ENCODE results near the gene HIGD2B.
A peak's percentile ranks its signal among the peaks of the same experiment; 100 is the strongest.
"Not testable (repeated sequence)": the region's sequence is repeated elsewhere in the genome, so short reads cannot be mapped to it uniquely, and the experiment has no call there.

Gene HIGD2B

DNA sequence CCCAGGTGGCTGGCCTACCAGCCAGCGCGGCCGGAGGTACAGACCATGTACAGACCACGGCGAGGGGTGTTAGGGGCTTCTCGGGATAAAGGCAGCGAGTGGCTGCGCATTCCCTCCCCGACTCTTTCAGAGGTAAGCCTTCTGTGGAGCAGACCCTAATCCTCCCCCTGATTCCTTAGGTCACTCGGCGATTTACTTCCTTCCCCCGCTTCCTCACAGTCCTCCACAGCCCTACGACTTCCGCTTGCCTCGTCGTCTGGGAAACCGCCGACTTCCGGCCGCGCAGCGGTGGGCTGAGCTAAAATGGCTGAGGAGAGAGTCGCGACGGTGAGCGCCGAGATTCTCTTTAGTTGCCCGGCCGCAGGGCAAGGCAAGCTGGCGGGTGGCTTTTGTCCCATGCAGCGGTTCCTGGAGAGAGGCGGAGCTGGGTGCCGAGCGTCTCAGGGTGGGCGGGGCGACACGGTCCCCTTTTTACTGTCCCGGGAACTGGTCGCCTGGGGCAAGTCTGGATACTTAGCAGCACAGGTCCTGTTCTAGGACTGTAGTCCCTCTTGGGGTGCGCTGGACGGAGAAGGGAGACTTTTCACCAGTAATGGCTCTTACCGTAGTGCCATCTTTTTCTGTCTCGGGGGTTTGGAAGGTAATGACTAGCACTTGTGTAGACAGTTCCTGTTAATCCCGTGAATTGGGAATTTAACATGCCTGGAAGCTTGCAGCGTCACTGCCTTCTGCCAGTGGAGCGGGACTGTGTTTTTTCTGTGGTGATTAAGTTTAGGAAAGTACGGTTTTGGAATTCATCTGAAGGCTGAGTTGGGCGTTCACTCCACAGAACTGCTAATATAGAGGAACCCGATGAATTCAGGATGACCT is at the start of gene HIGD2B, which contains the start of gene BBS4:
TSS of gene HIGD2B (minus strand) at position 258 of the 870 bp plus-strand sequence. CDS start 9,808 bp downstream, outside the sequence.
TSS of gene BBS4 (plus strand) at position 283 of the 870 bp plus-strand sequence. CDS start at position 304, 21 bp downstream.
- DNase-seq: no peak

DNA sequence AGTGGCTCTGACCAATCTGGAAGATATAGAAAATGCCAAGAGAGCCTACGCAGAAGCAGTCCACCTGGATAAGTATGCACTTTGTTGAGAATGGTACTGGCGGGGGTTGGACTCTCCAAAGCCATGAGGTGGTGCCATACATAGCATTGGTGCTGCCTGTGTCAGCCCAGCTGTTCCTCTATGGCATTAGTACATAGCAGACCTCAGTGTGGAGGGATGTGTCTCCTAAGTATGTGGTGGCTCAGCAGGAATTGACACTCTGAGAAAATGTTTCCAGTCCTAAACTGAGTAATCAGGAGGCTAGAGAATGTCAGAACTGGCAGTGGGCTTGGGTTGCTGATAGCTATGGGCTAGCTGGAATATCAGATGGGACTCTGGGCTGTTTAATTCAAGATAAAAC is 49.1 kb upstream of the HIGD2B start:
- no peak for DNase-seq

DNA sequence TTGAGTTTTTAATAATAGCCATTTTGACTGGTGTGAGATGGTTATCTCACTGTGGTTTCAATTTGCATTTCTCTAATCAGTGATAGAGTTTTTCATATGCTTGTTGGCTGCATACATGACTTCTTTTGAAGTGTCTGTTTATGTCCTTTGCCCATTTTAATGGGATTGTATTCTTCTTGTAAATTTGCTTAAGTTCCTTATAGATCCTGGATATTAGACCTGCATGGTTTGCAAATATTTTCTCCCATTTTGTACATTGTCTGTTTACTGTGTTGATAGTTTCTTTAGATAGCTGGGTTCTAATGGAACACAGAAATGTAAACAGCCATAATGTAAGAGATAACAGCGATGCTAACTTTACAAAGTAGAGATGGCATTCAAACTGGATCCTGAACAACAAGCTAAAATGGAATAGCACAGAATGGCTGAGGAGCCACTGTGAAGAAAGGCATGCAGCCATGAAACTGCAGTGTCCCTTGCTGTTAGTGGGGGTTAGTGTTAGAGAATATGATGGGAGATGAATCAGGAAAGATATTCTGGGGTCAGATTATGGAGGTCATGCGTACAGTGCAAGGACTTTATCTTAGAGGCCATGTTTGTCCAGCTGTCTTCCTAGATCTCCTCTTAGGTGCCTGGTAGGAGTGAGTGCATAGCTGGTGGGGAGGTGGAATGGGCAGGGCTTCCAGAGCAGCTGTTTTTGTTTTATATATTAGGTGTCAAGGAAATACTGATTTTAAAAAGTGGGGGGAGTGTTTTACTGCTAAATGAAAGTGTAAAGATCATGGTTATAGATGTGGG is 48.2 kb upstream of the HIGD2B start:
- no peak for DNase-seq

DNA sequence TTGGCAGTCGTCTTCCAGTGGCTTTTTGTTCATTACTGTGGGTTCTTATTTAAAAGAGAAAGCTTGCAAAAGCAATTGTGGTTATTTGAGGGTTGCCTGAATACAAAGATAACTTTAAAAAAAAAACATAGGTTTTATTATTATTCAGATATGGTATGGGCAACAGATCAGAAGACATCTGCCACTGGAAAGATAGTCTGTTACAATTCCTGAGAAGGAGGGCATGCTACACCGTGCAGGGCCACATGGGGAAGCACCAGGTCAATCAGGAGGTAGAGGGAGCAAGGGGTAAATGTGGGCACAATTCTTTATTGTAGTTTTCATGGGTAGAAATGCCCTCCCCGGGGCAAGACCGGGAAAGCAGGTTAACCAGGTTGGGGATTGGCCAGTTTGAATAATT is 46.5 kb upstream of the HIGD2B start:
- DNase-seq: no peak

- no peak for DNase-seq
Measured at GRCh38 chr15:72732086-72732485, 46.1 kb upstream of the HIGD2B start.

DNA sequence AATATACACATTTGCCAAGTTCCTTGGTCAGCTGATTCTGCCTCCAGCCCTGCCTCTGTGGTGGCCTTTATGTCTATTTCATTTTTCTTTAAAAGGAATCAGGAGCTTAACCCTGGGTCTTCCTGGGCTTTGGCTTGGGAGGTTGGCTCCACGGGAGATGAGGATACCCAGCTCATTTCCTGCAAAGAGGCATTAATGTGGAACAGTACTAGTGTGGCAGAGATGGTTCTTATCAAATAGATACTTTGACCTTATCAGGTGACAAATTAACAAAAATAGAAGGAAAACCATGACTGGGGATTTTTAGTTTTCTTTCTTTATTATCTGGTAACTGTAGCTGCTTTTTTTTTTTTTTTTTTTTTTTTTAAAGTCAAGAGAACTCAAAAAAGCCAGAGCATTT is 42.8 kb upstream of the HIGD2B start:
- no peak for DNase-seq

DNA sequence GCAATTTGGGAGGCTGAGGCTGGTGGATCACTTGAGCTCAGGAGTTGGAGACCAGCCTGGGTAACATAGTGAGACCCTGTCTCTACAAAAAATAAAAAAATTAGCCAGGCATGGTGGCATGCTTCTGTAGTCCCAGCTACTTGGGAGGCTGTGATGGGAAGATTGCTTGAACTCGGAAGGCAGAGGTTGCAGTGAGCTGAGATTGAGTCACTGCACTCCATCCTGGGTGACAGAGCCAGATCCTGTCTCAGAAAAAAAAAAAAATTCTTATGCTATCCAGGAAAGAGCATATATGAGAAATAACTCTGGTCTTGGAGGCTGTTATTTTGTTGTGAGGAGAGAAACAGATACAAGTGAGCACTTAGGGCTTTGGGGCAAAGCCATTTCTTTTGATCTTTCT is 42.3 kb upstream of the HIGD2B start:
- not testable (repeated sequence) for DNase-seq

DNA sequence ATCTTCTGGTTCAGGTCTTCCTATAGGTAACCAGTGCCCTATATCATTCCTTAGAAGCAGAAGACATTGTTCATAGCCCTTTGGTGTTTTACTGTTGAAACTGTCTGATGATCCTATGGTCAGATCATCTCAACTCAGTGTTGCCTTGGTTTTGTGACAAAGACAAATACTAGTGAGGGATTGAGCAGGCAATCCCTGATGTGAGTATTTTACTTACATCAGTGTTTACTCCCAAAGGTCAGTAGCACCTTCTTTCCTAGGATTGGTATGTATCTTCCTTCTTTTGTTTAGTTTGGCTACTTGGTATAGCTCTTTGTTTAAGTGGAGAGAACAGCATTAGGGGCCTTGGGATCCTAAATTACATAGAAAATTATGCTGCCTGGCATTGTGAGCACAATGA is 41.2 kb upstream of the HIGD2B start:
- DNase-seq: no peak

DNA sequence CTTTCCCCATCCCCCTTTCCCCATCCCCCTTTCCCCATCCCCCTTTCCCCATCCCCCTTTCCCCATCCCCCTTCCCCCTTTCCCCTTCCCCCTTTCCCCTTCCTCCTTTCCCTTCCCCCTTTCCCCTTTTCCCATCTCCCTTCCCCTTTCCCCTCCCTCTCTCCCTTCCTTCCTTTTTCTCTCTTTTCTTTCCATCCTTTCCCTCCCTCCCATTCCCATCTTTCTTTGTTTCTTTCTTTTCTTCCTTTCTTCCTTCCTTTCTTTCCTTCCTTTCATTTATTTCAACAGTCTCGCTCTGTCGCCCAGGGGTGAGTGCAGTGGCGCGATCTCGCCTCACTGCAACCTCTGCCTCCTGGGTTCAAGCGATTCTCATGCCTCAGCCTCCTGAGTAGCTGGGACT is 39.9 kb upstream of the HIGD2B start:
- not testable (repeated sequence) for DNase-seq

GRCh38 chr15:72725446-72725845 is 39.5 kb upstream of the HIGD2B start:
- no peak for DNase-seq

- no peak for DNase-seq
Measured at GRCh38 chr15:72724028-72724427, 38.0 kb upstream of the HIGD2B start.

- DNase-seq: peak; percentile 44 to 47
Measured at GRCh38 chr15:72722071-72722696, 36.2 kb upstream of the HIGD2B start.

GRCh38 chr15:72708551-72709303 is 22.7 kb upstream of the HIGD2B start:
- not testable (repeated sequence) for DNase-seq

DNA sequence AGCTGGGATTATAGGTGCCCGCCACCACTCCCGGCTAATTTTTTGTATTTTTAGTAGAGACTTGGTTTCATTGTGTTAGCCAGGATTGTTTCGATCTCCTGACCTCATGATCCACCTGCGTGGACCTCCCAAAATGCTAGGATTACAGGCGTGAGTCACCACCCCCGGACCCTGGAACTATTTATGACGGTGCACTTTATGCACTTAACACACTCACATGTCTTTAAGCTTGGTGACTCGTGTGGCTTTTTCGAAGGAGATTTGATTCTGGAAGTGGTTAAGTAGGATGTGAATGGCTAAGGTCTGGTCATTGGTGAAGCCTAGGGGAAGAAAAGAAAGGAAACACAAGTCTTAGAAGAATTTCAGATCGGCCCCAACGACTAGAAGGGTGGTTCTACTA is 20.3 kb upstream of the HIGD2B start:
- no peak for DNase-seq

- no peak for DNase-seq
Measured at GRCh38 chr15:72700076-72700475, 14.1 kb upstream of the HIGD2B start.

GRCh38 chr15:72698938-72699337 is 13.0 kb upstream of the HIGD2B start:
- no peak for DNase-seq

DNA sequence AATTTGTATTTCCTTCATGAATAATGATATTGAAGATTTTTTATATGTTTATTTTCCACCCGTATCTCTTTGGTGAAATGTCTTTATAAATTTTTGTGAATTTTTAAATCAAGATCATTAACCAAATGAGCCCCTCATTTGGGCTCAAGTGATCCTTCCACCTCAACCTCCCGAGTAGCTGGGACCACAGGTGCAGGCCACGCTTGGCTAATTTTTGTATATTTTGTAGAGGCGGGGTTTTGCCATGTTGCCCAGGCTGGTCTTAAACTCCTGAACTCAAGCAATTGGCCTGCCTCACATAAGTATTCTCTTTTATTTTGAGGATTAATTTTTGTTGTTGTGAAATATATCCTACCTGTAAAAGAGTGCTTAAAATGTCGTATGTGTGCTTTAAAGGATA is 5.0 kb upstream of the HIGD2B start:
- no peak for DNase-seq

DNA sequence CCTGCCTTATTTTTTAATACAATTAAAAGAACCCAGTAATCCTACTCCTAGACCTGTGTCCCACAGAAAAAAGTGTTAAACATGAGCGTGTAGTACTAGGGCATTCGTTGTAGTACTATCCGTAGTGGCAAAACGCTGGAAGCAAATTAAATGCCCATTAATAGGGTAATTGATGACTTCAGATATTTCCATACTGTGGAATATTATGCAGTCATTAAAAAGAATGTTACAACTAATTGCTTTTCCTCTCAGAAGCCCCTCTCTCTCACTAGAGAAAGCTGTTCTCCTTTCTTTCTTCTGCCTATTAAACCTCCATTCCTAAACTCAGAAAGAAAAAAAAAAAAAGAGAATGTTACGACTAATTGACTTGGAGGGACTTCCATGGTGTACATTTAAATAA is 2.7 kb upstream of the HIGD2B start:
- DNase-seq: no peak

DNA sequence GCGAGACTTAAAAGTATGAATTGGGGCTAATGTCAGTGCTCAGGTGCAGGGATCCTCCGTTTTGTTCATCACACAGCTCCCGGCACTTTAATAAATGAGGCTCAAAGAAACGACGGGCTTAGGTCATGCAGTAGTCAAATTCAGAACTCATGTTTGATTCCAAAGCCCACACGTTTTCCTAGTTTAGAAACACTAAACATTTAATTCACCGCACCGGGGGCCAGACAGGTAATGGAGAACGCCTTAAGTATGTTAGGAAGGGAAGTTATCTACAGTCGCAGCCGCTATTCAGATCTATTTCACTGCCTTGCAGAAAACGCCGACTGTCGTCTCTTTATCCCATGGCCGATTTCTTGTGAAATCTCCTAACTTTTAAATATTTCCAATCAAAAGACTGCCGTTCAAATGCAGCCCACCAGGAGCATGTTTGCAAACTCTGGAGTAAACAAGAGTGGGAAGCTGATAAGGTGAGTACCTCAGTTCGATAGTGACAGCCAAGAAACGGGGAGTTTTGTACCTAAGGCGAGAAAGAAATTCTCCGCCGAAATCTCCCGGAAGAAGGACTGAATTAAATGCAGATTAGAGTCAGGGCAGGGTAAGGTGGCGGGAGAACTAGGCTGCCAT is 569 bp downstream of the HIGD2B start:
- no peak for DNase-seq

- DNase-seq: no peak
Measured at GRCh38 chr15:72682772-72683171, 3.2 kb downstream of the HIGD2B start.

- DNase-seq: no peak
Measured at GRCh38 chr15:72680931-72681330, 5.1 kb downstream of the HIGD2B start.

GRCh38 chr15:72676838-72677237 is 9.1 kb downstream of the HIGD2B start:
- no peak for DNase-seq

Data from AML-193 (cell line).